Activated CD4-positive, CD25-positive, alpha-beta regulatory T cell treated with anti-CD3 and anti-CD28 coated beads, Interleukin-2, amount 50 U/mL, for 72 hours (primary cell): ENCODE results near the gene CKAP5.

Experiments
- DNase-seq: peaks from one replicate; pipeline ENCODE4 v3.0.0; 2021

Gene CKAP5

GRCh38 chr11:46761807-46762206, 84.3 kb downstream of the CKAP5 start:
- no peak for DNase-seq

GRCh38 chr11:46760429-46761128, 85.5 kb downstream of the CKAP5 start:
- DNase-seq, result no peak

- no peak for DNase-seq
These were observed 86.9 kb downstream of the CKAP5 start for GRCh38 chr11:46759196-46759595.

- no peak for DNase-seq
These were observed 90.1 kb downstream of the CKAP5 start for GRCh38 chr11:46755962-46756361.

- no peak for DNase-seq
These were observed 98.9 kb downstream of the CKAP5 start for GRCh38 chr11:46747150-46747549.

GRCh38 chr11:46745995-46746394, 100.1 kb downstream of the CKAP5 start:
- DNase-seq, result no peak

- no peak for DNase-seq
These were observed 100.8 kb downstream of the CKAP5 start for GRCh38 chr11:46745328-46745727.

GRCh38 chr11:46743693-46744339, 102.3 kb downstream of the CKAP5 start:
- DNase-seq, result no peak

- no peak for DNase-seq
These were observed 103.0 kb downstream of the CKAP5 start for GRCh38 chr11:46743043-46743442.

- no peak for DNase-seq
These were observed 104.2 kb downstream of the CKAP5 start for GRCh38 chr11:46741600-46742484.

- DNase-seq, result no peak
These were observed 107.2 kb downstream of the CKAP5 start for GRCh38 chr11:46738887-46739286.

GRCh38 chr11:46737699-46738098, 108.4 kb downstream of the CKAP5 start:
- DNase-seq, result no peak

- no peak for DNase-seq
These were observed 109.5 kb downstream of the CKAP5 start for GRCh38 chr11:46736615-46737014.

GRCh38 chr11:46736146-46736545, 109.9 kb downstream of the CKAP5 start:
- no peak for DNase-seq

- DNase-seq, result no peak
These were observed 112.8 kb downstream of the CKAP5 start for GRCh38 chr11:46733234-46733633.

- DNase-seq, result no peak
These were observed 114.5 kb downstream of the CKAP5 start for GRCh38 chr11:46731545-46731944.

- no peak for DNase-seq
These were observed 116.7 kb downstream of the CKAP5 start for GRCh38 chr11:46729110-46730027.

- DNase-seq, result no peak
These were observed 117.4 kb downstream of the CKAP5 start for GRCh38 chr11:46728659-46729040.

GRCh38 chr11:46727952-46728658, 118.0 kb downstream of the CKAP5 start:
- DNase-seq, result no peak

GRCh38 chr11:46726206-46726862, 119.7 kb downstream of the CKAP5 start:
- no peak for DNase-seq
